SK-N-SH treated with all-trans-retinoic acid at 6 μM for 48 hours (cell line): ENCODE measurements around the gene GADD45B.
"Not testable (repeated sequence)": the region's sequence is repeated elsewhere in the genome, so short reads cannot be mapped to it uniquely, and the experiment has no call there.

Source experiments
- ATAC-seq: fragments of 200-7000 bp; cut with Tn5 transposase; 3 replicates; pipeline ENCODE4 v1.9.1; 2020; ENCODE audit warnings: mild to moderate bottlenecking, moderate library complexity
- ARNTL ChIP-seq: fragments of 450-650 bp; formaldehyde crosslinking; IDR thresholded peaks from 2 replicates; pipeline ENCODE4 v1.5.0; 2020; ENCODE audit warnings: low read depth, mild to moderate bottlenecking, moderate library complexity, borderline replicate concordance
- BACH2 ChIP-seq: fragments of 250-450 bp; sonication (Bioruptor Pico); IDR thresholded peaks from 2 replicates; pipeline ENCODE4 v1.9.0; 2021; ENCODE audit warnings: mild to moderate bottlenecking, borderline replicate concordance
- CSDC2 ChIP-seq: fragments of 250-450 bp; sonication (Bioruptor Pico); IDR thresholded peaks from 2 replicates; pipeline ENCODE4 v1.5.0; 2020; ENCODE audit warnings: mild to moderate bottlenecking, moderate library complexity
- ESRRG ChIP-seq: fragments of 250-450 bp; sonication (Bioruptor Pico); IDR thresholded peaks from 2 replicates; pipeline ENCODE4 v1.6.1; 2021; ENCODE audit warnings: mild to moderate bottlenecking
- GLIS3 ChIP-seq: fragments of 250-450 bp; sonication (Bioruptor Pico); IDR thresholded peaks from 2 replicates; pipeline ENCODE4 v1.5.0; 2020; ENCODE audit warnings: mild to moderate bottlenecking, moderate library complexity
- ISL1 ChIP-seq: fragments of 250-450 bp; sonication (Bioruptor Pico); IDR thresholded peaks from 2 replicates; pipeline ENCODE4 v2.1.2; 2022; ENCODE audit warnings: mild to moderate bottlenecking, moderate library complexity
- OSR1 ChIP-seq: fragments of 250-450 bp; sonication (Bioruptor Pico); IDR thresholded peaks from 2 replicates; pipeline ENCODE4 v1.8.0; 2022; ENCODE audit warnings: moderate library complexity, mild to moderate bottlenecking, inconsistent platforms
- PPARA ChIP-seq: fragments of 250-450 bp; sonication (Bioruptor Pico); IDR thresholded peaks from 2 replicates; pipeline ENCODE4 v1.5.0; 2020; ENCODE audit warnings: mild to moderate bottlenecking, borderline replicate concordance
- RARB ChIP-seq: fragments of 250-450 bp; sonication (Bioruptor Pico); IDR thresholded peaks from 2 replicates; pipeline ENCODE4 v1.8.0; 2021; ENCODE audit warnings: mild to moderate bottlenecking, moderate library complexity
- SNAI2 ChIP-seq: fragments of 250-450 bp; sonication (Bioruptor Pico); IDR thresholded peaks from 2 replicates; pipeline ENCODE4 v1.5.0; 2020; ENCODE audit warnings: mild to moderate bottlenecking, moderate library complexity
- TCF4 ChIP-seq: fragments of 250-450 bp; sonication (Bioruptor Pico); IDR thresholded peaks from 2 replicates; pipeline ENCODE4 v1.8.0; 2021; ENCODE audit warnings: mild to moderate bottlenecking, moderate library complexity, borderline replicate concordance
- TOX ChIP-seq: fragments of 250-450 bp; sonication (Bioruptor Pico); IDR thresholded peaks from 2 replicates; pipeline ENCODE4 v1.8.0; 2021; ENCODE audit warnings: mild to moderate bottlenecking, moderate library complexity, borderline replicate concordance
- ZC3H10 ChIP-seq: fragments of 250-450 bp; sonication (Bioruptor Pico); IDR thresholded peaks from 2 replicates; pipeline ENCODE4 v1.5.1; 2021; ENCODE audit warnings: mild to moderate bottlenecking, moderate library complexity
- ZFP30 ChIP-seq: fragments of 450-650 bp; formaldehyde crosslinking; IDR thresholded peaks from 2 replicates; pipeline ENCODE4 v1.5.0; 2022; ENCODE audit warnings: mild to moderate bottlenecking, moderate library complexity
- ZNF565 ChIP-seq: fragments of 450-650 bp; formaldehyde crosslinking; conservative IDR thresholded peaks from 2 replicates; pipeline ENCODE4 v1.5.0; 2020; ENCODE audit warnings: low read depth, mild to moderate bottlenecking, moderate library complexity
- ZNF70 ChIP-seq: fragments of 450-650 bp; formaldehyde crosslinking; IDR thresholded peaks from 2 replicates; pipeline ENCODE4 v1.5.0; 2020; ENCODE audit warnings: mild to moderate bottlenecking, moderate library complexity
- ZNF8 ChIP-seq: fragments of 450-650 bp; formaldehyde crosslinking; IDR thresholded peaks from 2 replicates; pipeline ENCODE4 v1.5.0; 2020; ENCODE audit warnings: mild to moderate bottlenecking, moderate library complexity
- TF ChIP-seq, protein P1 (sequence below): fragments of 250-450 bp; sonication (Bioruptor Pico); IDR thresholded peaks from 2 replicates; pipeline ENCODE4 v1.5.1; 2021; ENCODE audit warnings: mild to moderate bottlenecking, moderate library complexity
- TF ChIP-seq, protein P2 (sequence below): fragments of 250-450 bp; sonication (Bioruptor Pico); IDR thresholded peaks from 2 replicates; pipeline ENCODE4 v1.5.1; 2020; ENCODE audit warnings: low read depth, mild to moderate bottlenecking, moderate library complexity
- TF ChIP-seq, protein P3 (sequence below): fragments of 250-450 bp; sonication (Bioruptor Pico); IDR thresholded peaks from 2 replicates; pipeline ENCODE4 v1.8.0; 2020; ENCODE audit warnings: mild to moderate bottlenecking, moderate library complexity, borderline replicate concordance
- TF ChIP-seq, protein P4 (sequence below): fragments of 250-450 bp; sonication (Bioruptor Pico); IDR thresholded peaks from 2 replicates; pipeline ENCODE4 v1.8.0; 2021; ENCODE audit warnings: low read depth, mild to moderate bottlenecking, moderate library complexity, borderline replicate concordance

Gene GADD45B

GRCh38 chr19:2503521-2504109 is 27.7 kb downstream of the GADD45B start:
- ATAC-seq = peak; percentile 63
- TF ChIP-seq, protein P1, sequence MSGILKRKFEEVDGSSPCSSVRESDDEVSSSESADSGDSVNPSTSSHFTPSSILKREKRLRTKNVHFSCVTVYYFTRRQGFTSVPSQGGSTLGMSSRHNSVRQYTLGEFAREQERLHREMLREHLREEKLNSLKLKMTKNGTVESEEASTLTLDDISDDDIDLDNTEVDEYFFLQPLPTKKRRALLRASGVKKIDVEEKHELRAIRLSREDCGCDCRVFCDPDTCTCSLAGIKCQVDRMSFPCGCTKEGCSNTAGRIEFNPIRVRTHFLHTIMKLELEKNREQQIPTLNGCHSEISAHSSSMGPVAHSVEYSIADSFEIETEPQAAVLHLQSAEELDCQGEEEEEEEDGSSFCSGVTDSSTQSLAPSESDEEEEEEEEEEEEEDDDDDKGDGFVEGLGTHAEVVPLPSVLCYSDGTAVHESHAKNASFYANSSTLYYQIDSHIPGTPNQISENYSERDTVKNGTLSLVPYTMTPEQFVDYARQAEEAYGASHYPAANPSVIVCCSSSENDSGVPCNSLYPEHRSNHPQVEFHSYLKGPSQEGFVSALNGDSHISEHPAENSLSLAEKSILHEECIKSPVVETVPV = no peak
- TF ChIP-seq PPARA (CRISPR knock-in tag) (no peak), GLIS3 (CRISPR knock-in tag) (no peak), ESRRG (CRISPR knock-in tag) (no peak), TOX (CRISPR knock-in tag) (no peak), TCF4 (CRISPR knock-in tag) (no peak), ZNF565 (no peak), ZFP30 (CRISPR knock-in tag) (no peak), BACH2 (no peak), OSR1 (CRISPR knock-in tag) (no peak), RARB (CRISPR knock-in tag) (no peak), CSDC2 (CRISPR knock-in tag) (no peak), SNAI2 (CRISPR knock-in tag) (no peak)
- TF ChIP-seq, protein P2, sequence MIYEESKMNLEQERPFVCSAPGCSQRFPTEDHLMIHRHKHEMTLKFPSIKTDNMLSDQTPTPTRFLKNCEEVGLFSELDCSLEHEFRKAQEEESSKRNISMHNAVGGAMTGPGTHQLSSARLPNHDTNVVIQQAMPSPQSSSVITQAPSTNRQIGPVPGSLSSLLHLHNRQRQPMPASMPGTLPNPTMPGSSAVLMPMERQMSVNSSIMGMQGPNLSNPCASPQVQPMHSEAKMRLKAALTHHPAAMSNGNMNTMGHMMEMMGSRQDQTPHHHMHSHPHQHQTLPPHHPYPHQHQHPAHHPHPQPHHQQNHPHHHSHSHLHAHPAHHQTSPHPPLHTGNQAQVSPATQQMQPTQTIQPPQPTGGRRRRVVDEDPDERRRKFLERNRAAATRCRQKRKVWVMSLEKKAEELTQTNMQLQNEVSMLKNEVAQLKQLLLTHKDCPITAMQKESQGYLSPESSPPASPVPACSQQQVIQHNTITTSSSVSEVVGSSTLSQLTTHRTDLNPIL = no peak
- TF ChIP-seq, protein P3, sequence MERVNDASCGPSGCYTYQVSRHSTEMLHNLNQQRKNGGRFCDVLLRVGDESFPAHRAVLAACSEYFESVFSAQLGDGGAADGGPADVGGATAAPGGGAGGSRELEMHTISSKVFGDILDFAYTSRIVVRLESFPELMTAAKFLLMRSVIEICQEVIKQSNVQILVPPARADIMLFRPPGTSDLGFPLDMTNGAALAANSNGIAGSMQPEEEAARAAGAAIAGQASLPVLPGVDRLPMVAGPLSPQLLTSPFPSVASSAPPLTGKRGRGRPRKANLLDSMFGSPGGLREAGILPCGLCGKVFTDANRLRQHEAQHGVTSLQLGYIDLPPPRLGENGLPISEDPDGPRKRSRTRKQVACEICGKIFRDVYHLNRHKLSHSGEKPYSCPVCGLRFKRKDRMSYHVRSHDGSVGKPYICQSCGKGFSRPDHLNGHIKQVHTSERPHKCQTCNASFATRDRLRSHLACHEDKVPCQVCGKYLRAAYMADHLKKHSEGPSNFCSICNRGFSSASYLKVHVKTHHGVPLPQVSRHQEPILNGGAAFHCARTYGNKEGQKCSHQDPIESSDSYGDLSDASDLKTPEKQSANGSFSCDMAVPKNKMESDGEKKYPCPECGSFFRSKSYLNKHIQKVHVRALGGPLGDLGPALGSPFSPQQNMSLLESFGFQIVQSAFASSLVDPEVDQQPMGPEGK (CRISPR knock-in tag) = no peak

DNA sequence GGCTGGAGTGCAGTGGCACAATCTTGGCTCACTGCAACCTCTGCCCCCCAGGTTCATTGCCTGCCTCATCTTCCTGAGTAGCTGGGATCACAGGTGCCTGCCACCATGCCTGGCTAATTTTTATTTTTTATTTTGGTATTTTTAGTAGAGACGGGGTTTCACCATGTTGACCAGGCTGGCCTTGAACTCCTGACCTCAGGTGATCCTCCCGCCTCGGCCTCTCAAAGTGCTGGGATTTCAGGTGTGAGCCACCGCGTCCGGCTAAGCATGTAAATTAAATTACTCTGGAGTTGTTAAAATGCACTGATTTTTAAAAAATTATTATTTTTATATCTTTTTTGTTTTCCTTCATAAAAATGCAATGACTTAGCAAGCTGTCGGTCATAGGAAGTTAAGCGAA is 30.7 kb downstream of the GADD45B start:
- not testable (repeated sequence) for ATAC-seq

DNA sequence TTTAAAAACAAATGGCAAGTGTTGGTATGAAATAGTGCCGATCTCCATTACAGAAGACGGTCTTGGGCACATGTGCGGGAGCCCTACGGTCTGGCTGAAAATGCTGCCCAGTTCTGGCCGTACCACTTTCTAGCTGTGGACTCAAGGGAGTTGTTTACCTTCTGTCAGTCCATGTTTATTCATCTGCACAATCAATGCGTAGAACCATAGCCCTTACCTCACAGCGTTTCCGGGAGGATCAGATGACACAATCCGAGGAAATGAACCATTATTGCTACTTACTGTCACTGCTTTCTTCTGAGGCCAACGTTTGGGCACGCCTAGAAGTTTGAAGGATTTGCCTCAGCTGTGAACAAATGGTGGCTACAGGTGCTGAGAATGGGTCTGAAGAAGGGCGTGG is 31.2 kb downstream of the GADD45B start:
- peak; percentile 58 for ATAC-seq
- TF ChIP-seq, protein P3 (CRISPR knock-in tag) = no peak
- no peak for TF ChIP-seq ZNF565
- TF ChIP-seq, protein P2 = no peak
- TF ChIP-seq ARNTL (CRISPR knock-in tag) = no peak
- no peak for TF ChIP-seq ISL1 (CRISPR knock-in tag)
- no peak for TF ChIP-seq PPARA (CRISPR knock-in tag)
- TF ChIP-seq, all 23 proteins: peak for 0

DNA sequence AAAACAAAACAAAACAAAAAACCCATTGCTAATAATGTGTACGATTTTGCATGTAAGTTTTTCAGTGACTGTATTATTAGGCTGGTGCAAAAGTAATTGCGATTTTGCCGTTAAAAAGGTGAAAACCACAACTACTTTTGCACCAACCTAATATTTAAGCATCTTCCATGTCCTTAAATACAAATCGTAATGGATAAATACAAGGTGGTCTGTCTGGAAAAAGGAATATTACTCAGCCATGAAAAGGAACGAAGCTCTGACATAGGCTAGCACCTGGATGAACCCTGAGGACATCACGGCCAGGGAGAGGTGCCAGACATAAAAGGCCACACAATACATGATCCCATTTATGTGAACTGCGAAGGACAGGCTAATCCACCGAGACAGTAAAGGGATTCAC is 33.2 kb downstream of the GADD45B start:
- ATAC-seq = no peak
- TF ChIP-seq ARNTL (CRISPR knock-in tag) = no peak
- TF ChIP-seq, protein P3 (CRISPR knock-in tag) = no peak
- no peak for TF ChIP-seq SNAI2 (CRISPR knock-in tag)
- TF ChIP-seq ZC3H10 = no peak
- TF ChIP-seq, protein P4, sequence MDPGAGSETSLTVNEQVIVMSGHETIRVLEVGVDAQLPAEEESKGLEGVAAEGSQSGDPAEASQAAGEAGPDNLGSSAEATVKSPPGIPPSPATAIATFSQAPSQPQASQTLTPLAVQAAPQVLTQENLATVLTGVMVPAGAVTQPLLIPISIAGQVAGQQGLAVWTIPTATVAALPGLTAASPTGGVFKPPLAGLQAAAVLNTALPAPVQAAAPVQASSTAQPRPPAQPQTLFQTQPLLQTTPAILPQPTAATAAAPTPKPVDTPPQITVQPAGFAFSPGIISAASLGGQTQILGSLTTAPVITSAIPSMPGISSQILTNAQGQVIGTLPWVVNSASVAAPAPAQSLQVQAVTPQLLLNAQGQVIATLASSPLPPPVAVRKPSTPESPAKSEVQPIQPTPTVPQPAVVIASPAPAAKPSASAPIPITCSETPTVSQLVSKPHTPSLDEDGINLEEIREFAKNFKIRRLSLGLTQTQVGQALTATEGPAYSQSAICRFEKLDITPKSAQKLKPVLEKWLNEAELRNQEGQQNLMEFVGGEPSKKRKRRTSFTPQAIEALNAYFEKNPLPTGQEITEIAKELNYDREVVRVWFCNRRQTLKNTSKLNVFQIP (CRISPR knock-in tag) = no peak
- no peak for TF ChIP-seq ISL1 (CRISPR knock-in tag)
- no peak for TF ChIP-seq ESRRG (CRISPR knock-in tag)
- no peak for TF ChIP-seq TCF4 (CRISPR knock-in tag)
- no peak for TF ChIP-seq GLIS3 (CRISPR knock-in tag)
- no peak for TF ChIP-seq ZNF70
- no peak for TF ChIP-seq PPARA (CRISPR knock-in tag)
- TF ChIP-seq ZNF565 = no peak
- TF ChIP-seq CSDC2 (CRISPR knock-in tag) = no peak
- no peak for TF ChIP-seq ZNF8 (CRISPR knock-in tag)
